NCI-H2107 treated with DMSO at 0.1 percent for 48 hours (cell line): ENCODE data around the gene ZNF483.
"Not testable (repeated sequence)": the region's sequence is repeated elsewhere in the genome, so short reads cannot be mapped to it uniquely, and the experiment has no call there.

Experiments used
- DNase-seq: peaks from one replicate; lab custom pipeline; 2025; ENCODE audit not compliant: unreplicated experiment; lab: John Stamatoyannopoulos, UW

ZNF483 gene

DNA sequence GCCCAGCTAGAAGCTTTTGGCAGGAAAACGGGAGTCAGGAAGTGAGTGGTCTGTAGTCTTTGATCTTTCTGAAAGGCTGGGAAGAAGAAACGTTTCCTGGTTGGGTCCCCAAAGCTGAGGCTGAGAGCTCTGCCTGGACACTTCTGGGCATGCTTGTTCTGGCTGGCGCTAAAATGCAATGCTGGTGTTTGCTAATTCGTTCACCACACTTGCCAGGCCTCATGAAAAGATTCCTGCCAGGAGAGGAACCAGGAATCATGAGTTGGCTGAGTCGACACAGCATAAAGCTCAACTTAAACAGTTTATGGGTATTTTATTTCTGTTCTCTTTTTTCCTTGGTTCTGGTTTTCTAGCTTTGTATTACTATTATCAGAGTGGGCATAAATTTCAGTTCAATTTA is 85.2 kb downstream of the ZNF483 start:
- no peak for DNase-seq

DNA sequence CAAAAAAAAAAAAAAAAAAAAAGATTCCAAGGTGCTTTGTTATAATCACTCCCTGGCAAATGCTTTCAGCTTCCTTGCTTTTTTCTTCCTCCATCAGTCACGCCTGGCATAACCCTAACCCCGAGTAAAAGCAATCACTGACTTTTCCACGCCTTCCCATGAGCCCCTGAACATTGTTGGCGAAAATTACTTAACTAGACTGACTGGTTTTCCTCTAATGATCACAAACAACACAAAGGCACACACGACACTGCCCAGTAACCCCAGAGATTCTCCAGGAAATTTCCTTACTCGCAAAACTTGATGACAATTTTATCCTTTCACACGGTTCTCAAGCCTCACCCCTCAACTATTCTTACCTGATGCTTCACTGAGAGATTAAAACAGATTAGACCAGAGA is 85.9 kb downstream of the ZNF483 start:
- no peak for DNase-seq

DNA sequence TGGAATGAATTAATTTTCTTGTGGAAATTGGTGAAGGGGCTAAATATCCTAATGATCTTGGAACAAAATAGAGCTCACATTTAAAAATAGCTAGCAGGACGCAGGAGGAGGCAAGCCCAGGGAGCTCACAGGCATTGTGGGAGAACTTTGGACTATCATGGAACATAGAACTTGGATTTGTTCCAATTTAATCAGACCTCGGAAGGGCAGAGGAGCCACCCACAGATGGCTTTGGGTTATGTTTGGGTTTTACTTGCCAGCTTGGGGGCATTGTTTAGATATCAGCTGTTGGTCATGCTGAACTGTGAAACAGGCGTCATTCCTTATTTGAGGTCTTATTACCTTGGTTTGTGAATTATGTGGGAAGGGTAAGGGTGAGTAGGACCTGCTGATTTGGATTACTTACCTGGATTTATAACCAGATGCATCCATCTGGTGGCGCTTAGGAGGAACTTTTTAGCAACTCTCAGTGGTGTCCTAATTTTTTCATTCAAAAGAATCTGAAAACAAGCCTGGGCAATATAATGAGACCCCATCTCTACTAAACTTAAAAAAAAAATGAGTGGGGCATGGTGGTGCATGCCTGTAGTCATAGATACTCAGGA is 88.6 kb downstream of the ZNF483 start:
- no peak for DNase-seq

DNA sequence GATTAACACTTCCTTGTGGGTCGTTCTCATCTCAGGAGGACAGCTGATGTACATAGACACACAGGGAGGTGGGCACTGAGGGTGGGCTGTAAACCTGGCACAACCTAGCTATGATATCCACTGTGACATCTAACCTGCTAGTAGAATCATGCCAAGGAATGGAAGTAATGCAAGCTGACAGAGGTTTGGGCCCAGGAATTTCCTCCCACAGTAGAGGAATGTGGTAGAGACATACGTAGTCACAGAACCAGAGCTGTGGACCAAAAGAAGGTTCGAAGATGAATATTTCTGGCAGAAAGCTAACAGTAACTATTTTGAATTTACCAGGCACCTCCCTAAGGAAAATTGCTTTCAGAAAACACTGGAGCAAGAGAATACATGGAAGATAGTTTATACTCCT is 90.9 kb downstream of the ZNF483 start:
- DNase-seq, result no peak

DNA sequence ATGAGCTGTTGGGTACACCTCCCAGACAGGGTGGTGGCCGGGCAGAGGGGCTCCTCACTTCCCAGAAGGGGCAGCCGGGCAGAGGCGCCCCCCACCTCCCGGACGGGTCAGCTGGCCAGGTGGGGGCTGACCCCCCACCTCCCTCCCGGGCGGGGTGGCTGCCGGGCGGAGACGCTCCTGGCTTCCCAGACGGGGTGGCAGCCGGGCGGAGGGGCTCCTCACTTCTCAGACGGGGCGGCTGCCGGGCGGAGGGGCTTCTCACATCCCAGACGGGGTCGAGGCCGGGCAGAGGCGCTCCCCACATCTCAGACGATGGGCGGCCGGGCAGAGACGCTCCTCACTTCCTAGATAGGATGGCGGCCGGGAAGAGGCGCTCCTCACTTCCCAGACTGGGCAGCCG is 92.4 kb downstream of the ZNF483 start:
- DNase-seq, result not testable (repeated sequence)

DNA sequence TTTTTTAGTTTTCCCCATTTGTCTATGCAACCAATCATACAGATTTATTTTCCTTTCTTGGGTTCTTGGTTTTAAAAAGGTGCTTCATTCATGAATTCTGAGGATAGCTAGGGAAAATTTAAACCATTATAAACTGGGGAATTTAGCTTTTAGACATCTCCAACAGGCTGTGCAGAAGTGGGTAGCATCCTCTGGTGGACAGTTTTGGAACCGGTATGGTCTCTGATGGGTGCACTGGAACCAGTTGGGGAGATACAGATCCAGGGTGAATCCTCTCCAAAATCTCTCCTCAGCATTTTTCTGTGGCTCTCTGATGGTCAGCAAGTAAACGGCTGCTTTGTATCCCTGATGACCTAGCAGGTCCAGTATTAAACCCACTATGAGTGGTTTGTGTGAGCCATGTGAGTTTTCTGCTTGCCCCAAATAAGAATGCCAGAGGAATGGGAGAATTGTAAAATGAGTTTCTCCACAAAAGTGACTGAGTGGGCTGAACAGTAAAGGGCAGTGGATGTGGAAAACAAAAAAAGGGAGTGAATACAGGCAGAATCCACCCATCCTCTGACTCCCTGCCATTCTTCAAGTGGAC is 97.0 kb downstream of the ZNF483 start:
- DNase-seq, result no peak

DNA sequence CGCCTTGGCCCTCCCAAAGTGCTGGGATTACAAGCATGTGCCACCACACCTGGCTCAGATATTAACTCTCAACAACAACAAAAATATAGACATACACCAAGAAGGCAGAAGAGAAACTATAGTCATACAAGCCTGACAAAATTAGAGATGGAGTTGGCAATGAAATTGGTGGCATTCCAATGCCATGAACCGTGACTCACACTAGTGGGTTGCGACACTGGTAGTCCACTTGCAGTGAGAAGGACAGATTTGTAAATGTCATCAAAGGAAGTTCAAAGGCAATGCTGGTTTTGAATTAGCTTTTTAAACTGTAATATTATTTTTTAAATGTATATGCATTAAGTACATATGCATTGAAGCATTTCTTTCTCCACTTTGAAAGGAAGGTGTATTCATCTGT is 97.6 kb downstream of the ZNF483 start:
- DNase-seq, result no peak
